DOHH2 (cell line): ENCODE results near the gene GALNT17.

Experiments
- CTCF ChIP-seq: fragments of 200-600 bp; sonication (generic); IDR thresholded peaks from one replicate; pipeline ENCODE4 v1.5.1; 2014; ENCODE audit warnings: antibody characterized with exemption, mild to moderate bottlenecking, low read depth, low read length; ENCODE audit not compliant: poor library complexity, severe bottlenecking
- EZH2phosphoT487 ChIP-seq: fragments of 200-600 bp; sonication (generic); IDR thresholded peaks from 2 replicates; pipeline ENCODE4 v1.6.1; 2017; ENCODE audit warnings: borderline replicate concordance, mild to moderate bottlenecking, antibody characterized with exemption, low read length, moderate library complexity, mixed read lengths

DNA sequence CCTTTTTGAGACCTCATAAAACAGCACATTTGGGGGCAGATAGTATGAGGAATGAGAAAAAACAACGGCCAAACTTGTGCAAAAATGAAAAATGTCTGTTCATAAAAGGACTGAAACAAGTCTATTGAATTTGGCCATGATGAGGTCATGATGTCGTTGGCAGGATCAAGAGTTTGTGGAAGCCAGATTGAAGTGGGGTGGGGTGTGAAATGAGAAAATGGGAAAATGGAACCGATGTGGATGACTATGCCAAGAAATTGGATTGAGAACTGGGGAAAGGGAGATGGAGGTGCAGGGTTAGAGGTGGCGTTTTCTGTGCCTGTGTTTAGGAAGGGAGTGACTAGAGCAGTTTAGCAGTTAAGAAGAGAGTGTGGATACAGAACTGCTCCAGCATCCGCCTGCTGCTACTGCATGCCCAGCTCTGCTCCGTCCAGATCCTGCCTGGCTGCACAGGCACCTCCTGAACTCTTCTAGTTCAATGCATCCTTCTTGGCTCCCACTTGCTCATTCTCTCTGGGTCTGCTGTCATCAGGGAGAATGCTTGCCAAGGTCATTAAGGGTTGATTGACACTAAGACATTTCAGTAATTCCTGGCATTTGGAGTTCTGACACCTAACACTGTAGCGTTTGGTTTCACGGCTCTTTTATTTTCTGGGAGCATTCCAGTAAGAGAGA lies 111.9 kb downstream of the GALNT17 start:
- TF ChIP-seq CTCF, result no peak
- TF ChIP-seq EZH2phosphoT487, result no peak
